ENCODE results near the gene MSH5.
"Not testable (repeated sequence)": the region's sequence is repeated elsewhere in the genome, so short reads cannot be mapped to it uniquely, and the experiment has no call there.

The MSH5 gene

GRCh38 chr6:31806470-31807272, 66.9 kb downstream of the MSH5 start, which contains the start of gene LSM2:
LSM2 (minus strand) TSS chr6:31806966; CDS start chr6:31806757, 209 bp downstream.
- DNase-seq: peak; percentile 89 to 95

- not testable (repeated sequence) for DNase-seq
These were observed 68.8 kb downstream of the MSH5 start for GRCh38 chr6:31808599-31808998.

- no peak for DNase-seq
These were observed 71.8 kb downstream of the MSH5 start for GRCh38 chr6:31811645-31812044.

All from NCI-H524 (cell line).